ENCODE data around the gene MIPOL1. TPM values are rescaled to one million over a fixed set of nuclear protein-coding genes. Genes with fewer than 3 reads are reported as not detected.

The MIPOL1 gene
- total and polyA plus RNA-seq, 2 experiments from 2014 or later, result 16.6 to 24.8 TPM

DNA sequence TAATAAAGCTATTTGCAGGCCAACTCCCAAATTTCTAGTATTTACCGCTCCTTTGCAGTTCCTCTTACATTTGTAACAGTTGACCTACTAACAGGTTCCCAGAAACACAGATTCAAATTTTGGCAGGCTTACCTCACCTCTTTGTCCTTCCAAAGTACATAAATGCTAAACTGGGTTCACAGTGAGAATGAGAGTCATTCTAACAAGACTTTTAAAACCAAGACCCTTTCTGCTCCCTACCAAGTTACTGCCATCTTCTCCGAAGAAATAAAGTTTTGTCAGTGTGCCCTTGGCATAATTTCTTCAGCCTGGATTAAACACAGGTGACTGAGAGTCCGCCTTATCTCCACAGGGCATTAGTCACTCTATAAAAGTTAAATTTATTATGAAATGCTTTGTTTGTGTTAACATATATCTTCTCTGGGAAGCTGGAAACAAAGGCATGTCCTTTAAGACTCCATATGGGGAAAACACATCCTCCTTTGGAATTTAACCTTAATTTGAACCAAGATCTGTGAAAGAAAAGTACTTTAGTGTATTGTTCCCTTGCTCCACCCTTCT is 369.2 kb downstream of the MIPOL1 start (continued):
- TF ChIP-seq, protein P1, sequence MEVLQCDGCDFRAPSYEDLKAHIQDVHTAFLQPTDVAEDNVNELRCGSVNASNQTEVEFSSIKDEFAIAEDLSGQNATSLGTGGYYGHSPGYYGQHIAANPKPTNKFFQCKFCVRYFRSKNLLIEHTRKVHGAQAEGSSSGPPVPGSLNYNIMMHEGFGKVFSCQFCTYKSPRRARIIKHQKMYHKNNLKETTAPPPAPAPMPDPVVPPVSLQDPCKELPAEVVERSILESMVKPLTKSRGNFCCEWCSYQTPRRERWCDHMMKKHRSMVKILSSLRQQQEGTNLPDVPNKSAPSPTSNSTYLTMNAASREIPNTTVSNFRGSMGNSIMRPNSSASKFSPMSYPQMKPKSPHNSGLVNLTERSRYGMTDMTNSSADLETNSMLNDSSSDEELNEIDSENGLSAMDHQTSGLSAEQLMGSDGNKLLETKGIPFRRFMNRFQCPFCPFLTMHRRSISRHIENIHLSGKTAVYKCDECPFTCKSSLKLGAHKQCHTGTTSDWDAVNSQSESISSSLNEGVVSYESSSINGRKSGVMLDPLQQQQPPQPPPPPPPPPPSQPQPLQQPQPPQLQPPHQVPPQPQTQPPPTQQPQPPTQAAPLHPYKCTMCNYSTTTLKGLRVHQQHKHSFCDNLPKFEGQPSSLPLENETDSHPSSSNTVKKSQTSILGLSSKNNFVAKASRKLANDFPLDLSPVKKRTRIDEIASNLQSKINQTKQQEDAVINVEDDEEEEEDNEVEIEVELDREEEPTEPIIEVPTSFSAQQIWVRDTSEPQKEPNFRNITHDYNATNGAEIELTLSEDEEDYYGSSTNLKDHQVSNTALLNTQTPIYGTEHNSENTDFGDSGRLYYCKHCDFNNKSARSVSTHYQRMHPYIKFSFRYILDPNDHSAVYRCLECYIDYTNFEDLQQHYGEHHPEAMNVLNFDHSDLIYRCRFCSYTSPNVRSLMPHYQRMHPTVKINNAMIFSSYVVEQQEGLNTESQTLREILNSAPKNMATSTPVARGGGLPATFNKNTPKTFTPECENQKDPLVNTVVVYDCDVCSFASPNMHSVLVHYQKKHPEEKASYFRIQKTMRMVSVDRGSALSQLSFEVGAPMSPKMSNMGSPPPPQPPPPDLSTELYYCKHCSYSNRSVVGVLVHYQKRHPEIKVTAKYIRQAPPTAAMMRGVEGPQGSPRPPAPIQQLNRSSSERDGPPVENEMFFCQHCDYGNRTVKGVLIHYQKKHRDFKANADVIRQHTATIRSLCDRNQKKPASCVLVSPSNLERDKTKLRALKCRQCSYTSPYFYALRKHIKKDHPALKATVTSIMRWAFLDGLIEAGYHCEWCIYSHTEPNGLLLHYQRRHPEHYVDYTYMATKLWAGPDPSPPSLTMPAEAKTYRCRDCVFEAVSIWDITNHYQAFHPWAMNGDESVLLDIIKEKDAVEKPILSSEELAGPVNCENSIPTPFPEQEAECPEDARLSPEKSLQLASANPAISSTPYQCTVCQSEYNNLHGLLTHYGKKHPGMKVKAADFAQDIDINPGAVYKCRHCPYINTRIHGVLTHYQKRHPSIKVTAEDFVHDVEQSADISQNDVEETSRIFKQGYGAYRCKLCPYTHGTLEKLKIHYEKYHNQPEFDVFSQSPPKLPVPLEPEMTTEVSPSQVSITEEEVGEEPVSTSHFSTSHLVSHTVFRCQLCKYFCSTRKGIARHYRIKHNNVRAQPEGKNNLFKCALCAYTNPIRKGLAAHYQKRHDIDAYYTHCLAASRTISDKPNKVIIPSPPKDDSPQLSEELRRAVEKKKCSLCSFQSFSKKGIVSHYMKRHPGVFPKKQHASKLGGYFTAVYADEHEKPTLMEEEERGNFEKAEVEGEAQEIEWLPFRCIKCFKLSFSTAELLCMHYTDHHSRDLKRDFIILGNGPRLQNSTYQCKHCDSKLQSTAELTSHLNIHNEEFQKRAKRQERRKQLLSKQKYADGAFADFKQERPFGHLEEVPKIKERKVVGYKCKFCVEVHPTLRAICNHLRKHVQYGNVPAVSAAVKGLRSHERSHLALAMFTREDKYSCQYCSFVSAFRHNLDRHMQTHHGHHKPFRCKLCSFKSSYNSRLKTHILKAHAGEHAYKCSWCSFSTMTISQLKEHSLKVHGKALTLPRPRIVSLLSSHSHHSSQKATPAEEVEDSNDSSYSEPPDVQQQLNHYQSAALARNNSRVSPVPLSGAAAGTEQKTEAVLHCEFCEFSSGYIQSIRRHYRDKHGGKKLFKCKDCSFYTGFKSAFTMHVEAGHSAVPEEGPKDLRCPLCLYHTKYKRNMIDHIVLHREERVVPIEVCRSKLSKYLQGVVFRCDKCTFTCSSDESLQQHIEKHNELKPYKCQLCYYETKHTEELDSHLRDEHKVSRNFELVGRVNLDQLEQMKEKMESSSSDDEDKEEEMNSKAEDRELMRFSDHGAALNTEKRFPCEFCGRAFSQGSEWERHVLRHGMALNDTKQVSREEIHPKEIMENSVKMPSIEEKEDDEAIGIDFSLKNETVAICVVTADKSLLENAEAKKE (CRISPR knock-in tag; IDR thresholded peaks at IDR 0.05), result no peak
- TF ChIP-seq POLR2AphosphoS5 (IDR thresholded peaks at IDR 0.05; ENCODE audit: low read depth), result no peak

DNA sequence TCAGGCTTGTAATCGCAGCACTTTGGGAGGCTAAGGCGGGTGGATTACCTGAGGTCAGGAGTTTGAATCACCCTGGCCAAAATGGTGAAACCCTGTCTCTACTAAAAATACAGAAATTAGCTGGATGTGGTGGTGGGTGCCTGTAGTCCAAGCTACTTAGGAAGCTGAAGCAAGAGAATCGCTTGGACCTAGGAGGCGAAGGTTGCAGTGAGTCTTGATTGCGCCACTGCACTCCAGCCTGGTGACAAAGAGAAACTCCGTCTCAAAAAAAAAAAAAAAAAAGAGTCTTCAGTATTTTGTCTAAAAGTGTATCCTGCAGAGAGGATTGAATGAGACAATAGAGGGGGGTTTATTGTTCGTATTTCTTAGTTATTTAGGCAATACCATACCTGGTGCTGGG is 372.0 kb downstream of the MIPOL1 start:
- H3K9me3 Mint-ChIP-seq, result no peaks in the 10 kb centered on the region
- no peak overlapping the region for H2AFZ ChIP-seq
- ATAC-seq, result no peak
- peaks cover 2% of the 10 kb centered on the region; the same call in 1 of the 2 replicates for H3K27me3 ChIP-seq (ENCODE audit: insufficient read depth)
- H3K4me3 ChIP-seq, result no peak overlapping the region
- TF ChIP-seq, protein P2, sequence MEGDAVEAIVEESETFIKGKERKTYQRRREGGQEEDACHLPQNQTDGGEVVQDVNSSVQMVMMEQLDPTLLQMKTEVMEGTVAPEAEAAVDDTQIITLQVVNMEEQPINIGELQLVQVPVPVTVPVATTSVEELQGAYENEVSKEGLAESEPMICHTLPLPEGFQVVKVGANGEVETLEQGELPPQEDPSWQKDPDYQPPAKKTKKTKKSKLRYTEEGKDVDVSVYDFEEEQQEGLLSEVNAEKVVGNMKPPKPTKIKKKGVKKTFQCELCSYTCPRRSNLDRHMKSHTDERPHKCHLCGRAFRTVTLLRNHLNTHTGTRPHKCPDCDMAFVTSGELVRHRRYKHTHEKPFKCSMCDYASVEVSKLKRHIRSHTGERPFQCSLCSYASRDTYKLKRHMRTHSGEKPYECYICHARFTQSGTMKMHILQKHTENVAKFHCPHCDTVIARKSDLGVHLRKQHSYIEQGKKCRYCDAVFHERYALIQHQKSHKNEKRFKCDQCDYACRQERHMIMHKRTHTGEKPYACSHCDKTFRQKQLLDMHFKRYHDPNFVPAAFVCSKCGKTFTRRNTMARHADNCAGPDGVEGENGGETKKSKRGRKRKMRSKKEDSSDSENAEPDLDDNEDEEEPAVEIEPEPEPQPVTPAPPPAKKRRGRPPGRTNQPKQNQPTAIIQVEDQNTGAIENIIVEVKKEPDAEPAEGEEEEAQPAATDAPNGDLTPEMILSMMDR (conservative IDR thresholded peaks at IDR 0.05; ENCODE audit: low read depth in 2 of 2), result no peak
- no peaks in the 10 kb centered on the region for H3K79me2 ChIP-seq (replicated peaks; ENCODE audit: insufficient read depth)
- peaks cover 4% of the 10 kb centered on the region for H3K27me3 Mint-ChIP-seq (ENCODE audit: insufficient read depth, low read depth, poor library complexity)
- H4K20me1 ChIP-seq (replicated peaks; ENCODE audit: insufficient read depth), result no peaks in the 10 kb centered on the region
- no peak overlapping the region for H3K4me2 ChIP-seq
- no peak overlapping the region for H3K4me3 Mint-ChIP-seq
- no peaks in the 10 kb centered on the region for H3F3A ChIP-seq (replicated peaks; ENCODE audit: low read depth)
- no peak overlapping the region for H3K27ac ChIP-seq (ENCODE audit: low read depth)
- H3K36me3 Mint-ChIP-seq (ENCODE audit: low read depth), result no peaks in the 10 kb centered on the region
- H3K36me3 ChIP-seq (ENCODE audit: insufficient read depth), result no peaks in the 10 kb centered on the region
- H3K9me2 ChIP-seq (ENCODE audit: insufficient read depth), result no peaks in the 10 kb centered on the region
- H3K4me1 Mint-ChIP-seq, result peaks cover 18% of the 10 kb centered on the region
- H3K4me1 ChIP-seq (ENCODE audit: insufficient read depth), result no peaks in the 10 kb centered on the region
- no peak for DNase-seq (ENCODE audit: low spot score)
- no peak overlapping the region for H3K27ac Mint-ChIP-seq

Measured in GM23338 (cell line).